Activated CD8-positive, alpha-beta T cell treated with anti-CD3 and anti-CD28 coated beads for 36 hours (primary cell): ENCODE measurements around the gene NACA. TPM values are rescaled to one million over a fixed set of nuclear protein-coding genes. Genes with fewer than 3 reads are reported as not detected.
A peak's percentile ranks its signal among the peaks of the same experiment; 100 is the strongest.

Source experiments
- ATAC-seq: fragments of 200-7000 bp; cut with Tn5 transposase; one replicate; pipeline ENCODE4 v1.10.0; 2021; ENCODE audit warnings: mild to moderate bottlenecking, moderate library complexity
- CTCF ChIA-PET: fragments of 350-600 bp; sonication (Branson Sonifier 250); formaldehyde crosslinking; loops from one replicate; lab custom pipeline; 2021; ENCODE audit warnings: antibody characterized with exemption; lab: Charles Lee
- POLR2A ChIA-PET: fragments of 350-600 bp; sonication (Branson Sonifier 250); formaldehyde crosslinking; loops from one replicate; lab custom pipeline; 2021; ENCODE audit warnings: antibody characterized with exemption; lab: Charles Lee
- DNase-seq: peaks from one replicate; pipeline ENCODE4 v3.0.0-alpha.2; 2020
- H3K27ac Mint-ChIP-seq: one replicate; pipeline ENCODE4 v1.8.0; 2021; ENCODE audit warnings: mild to moderate bottlenecking, mixed read lengths
- H3K27me3 Mint-ChIP-seq: one replicate; pipeline ENCODE4 v1.8.0; 2021; ENCODE audit warnings: mixed read lengths
- H3K36me3 Mint-ChIP-seq: one replicate; pipeline ENCODE4 v1.8.0; 2021; ENCODE audit warnings: low read depth, mixed read lengths
- H3K4me1 Mint-ChIP-seq: one replicate; pipeline ENCODE4 v1.8.0; 2021; ENCODE audit warnings: low read depth, mixed read lengths
- H3K4me3 Mint-ChIP-seq: one replicate; pipeline ENCODE4 v1.8.0; 2021; ENCODE audit warnings: mild to moderate bottlenecking, moderate library complexity, mixed read lengths
- H3K9me3 Mint-ChIP-seq: one replicate; pipeline ENCODE4 v1.8.0; 2021; ENCODE audit warnings: mixed read lengths
- CTCF ChIP-seq: fragments of 200-600 bp; IDR thresholded peaks from one replicate; pipeline ENCODE4 v1.8.0; 2022; ENCODE audit warnings: antibody characterized with exemption, mild to moderate bottlenecking
- intact Hi-C: fragments of 100-400 bp; cut with micrococcal nuclease; formaldehyde crosslinking; loops from one replicate; pipeline ENCODE4 v1.10.0; 2022
- total RNA-seq, 2 experiments: library from RNA; stranded (reverse); gene quantifications; one replicate each; pipeline ENCODE4 v1.2.3, GENCODE V29; 2021

Gene NACA
- total RNA-seq, 2 experiments from 2014 or later: 1,203 to 1,221 TPM

GRCh38 chr12:56695327-56696101 is 29.6 kb downstream of the NACA start:
- Mint-ChIP-seq H3K4me1 (peaks cover 2% of the 10 kb centered on the region), H3K4me3 (no peak overlapping the region), H3K9me3 (no peaks in the 10 kb centered on the region), H3K27me3 (no peaks in the 10 kb centered on the region), H3K36me3 (no peaks in the 10 kb centered on the region), H3K27ac (no peak overlapping the region)
- intact Hi-C loops: no loop called here
- TF ChIP-seq CTCF: no peak
- CTCF ChIA-PET: no interaction called here
- ATAC-seq: no peak
- no peak for DNase-seq
- POLR2A ChIA-PET: interaction anchor here (1.0 kb wide), 1 partner anchor 19 kb away, joined by 3 read pairs; no protein-coding TSS in a partner anchor

GRCh38 chr12:56694161-56694560 is 30.9 kb downstream of the NACA start:
- H3K4me3 Mint-ChIP-seq: no peak overlapping the region
- no peaks in the 10 kb centered on the region for H3K27me3 Mint-ChIP-seq
- ATAC-seq (no peak), DNase-seq (no peak)
- H3K36me3 Mint-ChIP-seq: no peaks in the 10 kb centered on the region
- no peak for TF ChIP-seq CTCF
- H3K9me3 Mint-ChIP-seq: no peaks in the 10 kb centered on the region
- ChIA-PET CTCF (interaction anchor here (0.7 kb wide), 1 partner anchor 33 kb away, joined by 4 read pairs; no protein-coding TSS in a partner anchor), POLR2A (interaction anchor here (1.0 kb wide), 1 partner anchor 20 kb away, joined by 4 read pairs; no protein-coding TSS in a partner anchor)
- intact Hi-C loops: no loop called here
- H3K4me1 Mint-ChIP-seq: peaks cover 1% of the 10 kb centered on the region
- no peak overlapping the region for H3K27ac Mint-ChIP-seq

DNA sequence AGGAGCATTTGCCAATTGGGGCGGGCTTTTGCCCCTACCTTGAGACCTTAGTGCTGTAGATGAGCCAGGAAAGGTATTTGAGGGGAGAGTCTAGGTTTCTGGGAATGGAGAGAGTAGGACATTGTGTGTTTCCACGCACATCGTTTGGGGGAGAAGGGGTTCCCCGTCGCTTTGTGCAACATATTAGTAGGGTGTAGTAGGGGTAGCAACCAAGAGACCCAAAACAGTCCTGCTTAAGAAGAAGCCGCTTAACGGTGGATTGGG is 36.3 kb downstream of the NACA start:
- no peaks in the 10 kb centered on the region for H3K27me3 Mint-ChIP-seq
- DNase-seq (no peak), ATAC-seq (no peak)
- H3K36me3 Mint-ChIP-seq: peaks cover 38% of the 10 kb centered on the region
- H3K4me3 Mint-ChIP-seq: peak overlapping the region; percentile 96
- intact Hi-C loops: loop anchor here (5.0 to 10.0 kb wide), 3 partner anchors 34 to 376 kb away; no protein-coding TSS in a partner anchor
- peaks cover 2% of the 10 kb centered on the region for H3K9me3 Mint-ChIP-seq
- ChIA-PET POLR2A (interaction anchor here (0.9 to 6.9 kb wide), 17 partner anchors 10 to 59 kb away, joined by 3 to 74 read pairs (median 7); partner anchors contain the start of genes ATP5F1B and BAZ2A), CTCF (interaction anchor here (1.2 to 2.1 kb wide), 6 partner anchors 10 to 377 kb away, joined by 3 to 7 read pairs (median 4); partner anchors contain the start of gene NACA)
- TF ChIP-seq CTCF: no peak
- H3K27ac Mint-ChIP-seq: peak overlapping the region; percentile 98
- H3K4me1 Mint-ChIP-seq: peaks cover 11% of the 10 kb centered on the region

GRCh38 chr12:56688129-56688845 is 36.8 kb downstream of the NACA start, which contains the start of gene PTGES3:
Gene PTGES3 (minus strand): TSS chr12:56688284. CDS start chr12:56687999, 285 bp downstream.
- peak within 1 kb of the TSS; percentile 96 for H3K4me3 Mint-ChIP-seq
- ChIA-PET POLR2A (interaction anchor here (0.9 to 6.9 kb wide), 19 partner anchors 10 to 59 kb away, joined by 3 to 74 read pairs (median 7); partner anchors contain the start of genes ATP5F1B and BAZ2A), CTCF (interaction anchor here (0.9 to 2.1 kb wide), 7 partner anchors 9 to 377 kb away, joined by 3 to 7 read pairs (median 4); partner anchors contain the start of gene NACA)
- H3K27ac Mint-ChIP-seq: peak within 1 kb of the TSS; percentile 98
- TF ChIP-seq CTCF: no peak
- peaks cover 11% of the 10 kb centered on the region for H3K4me1 Mint-ChIP-seq
- intact Hi-C loops: loop anchor here (5.0 to 10.0 kb wide), 3 partner anchors 34 to 377 kb away; no protein-coding TSS in a partner anchor
- peak; percentile 99 for DNase-seq
- ATAC-seq: peak; percentile 80
- H3K27me3 Mint-ChIP-seq: no peaks in the 10 kb centered on the region
- peaks cover 2% of the 10 kb centered on the region for H3K9me3 Mint-ChIP-seq
- H3K36me3 Mint-ChIP-seq: peaks cover 38% of the 10 kb centered on the region
